AG04450 (cell line): ENCODE measurements around the gene SERPINA12. TPM values are rescaled to one million over a fixed set of nuclear protein-coding genes. Genes with fewer than 3 reads are reported as not detected.
"Not testable (repeated sequence)": the region's sequence is repeated elsewhere in the genome, so short reads cannot be mapped to it uniquely, and the experiment has no call there.

Experiments
- CTCF ChIA-PET: fragments of 300-600, 350-600 bp; formaldehyde crosslinking; extraction: SDS; loops from one replicate; lab custom pipeline; 2022; ENCODE audit warnings: antibody characterized with exemption, inconsistent platforms; lab: Charles Lee
- POLR2A ChIA-PET: fragments of 350-600 bp; formaldehyde crosslinking; extraction: SDS; loops from one replicate; lab custom pipeline; 2021; ENCODE audit warnings: antibody characterized with exemption, inconsistent platforms; lab: Yijun Ruan, JAX
- DNase-seq: peaks from one replicate; pipeline ENCODE4 v3.0.0-alpha.2; 2011; ENCODE audit warnings: low read depth, low spot score
- H3K27ac ChIP-seq: one replicate; pipeline ENCODE4 v1.5.1; 2012; ENCODE audit warnings: low read depth, low read length, control low read depth
- H3K27me3 ChIP-seq: one replicate; pipeline ENCODE4 v1.6.0; 2012; ENCODE audit warnings: low read length; ENCODE audit not compliant: control insufficient read depth, insufficient read depth
- H3K4me3 ChIP-seq: 2 replicates; pipeline ENCODE4 v1.5.1; 2011; ENCODE audit warnings: mild to moderate bottlenecking, low read depth, low read length, control low read depth
- H3K9me3 ChIP-seq: 2 replicates; pipeline ENCODE4 v1.5.1; 2012; ENCODE audit warnings: low read length; ENCODE audit not compliant: control insufficient read depth, insufficient read depth
- polyA plus RNA-seq: library from polyadenylated mRNA; depleted of rRNA; stranded (reverse); fragments of >200 nt; gene quantifications from 2 replicates; pipeline ENCODE4 v1.2.3, GENCODE V29; 2011
- TF ChIP-seq, protein P1 (sequence below): IDR thresholded peaks from 2 replicates; pipeline ENCODE4 v1.5.1; 2011; ENCODE audit warnings: low read depth, low read length, control low read depth, inconsistent platforms

The SERPINA12 gene
- polyA plus RNA-seq, 1 experiment, result not detected

DNA sequence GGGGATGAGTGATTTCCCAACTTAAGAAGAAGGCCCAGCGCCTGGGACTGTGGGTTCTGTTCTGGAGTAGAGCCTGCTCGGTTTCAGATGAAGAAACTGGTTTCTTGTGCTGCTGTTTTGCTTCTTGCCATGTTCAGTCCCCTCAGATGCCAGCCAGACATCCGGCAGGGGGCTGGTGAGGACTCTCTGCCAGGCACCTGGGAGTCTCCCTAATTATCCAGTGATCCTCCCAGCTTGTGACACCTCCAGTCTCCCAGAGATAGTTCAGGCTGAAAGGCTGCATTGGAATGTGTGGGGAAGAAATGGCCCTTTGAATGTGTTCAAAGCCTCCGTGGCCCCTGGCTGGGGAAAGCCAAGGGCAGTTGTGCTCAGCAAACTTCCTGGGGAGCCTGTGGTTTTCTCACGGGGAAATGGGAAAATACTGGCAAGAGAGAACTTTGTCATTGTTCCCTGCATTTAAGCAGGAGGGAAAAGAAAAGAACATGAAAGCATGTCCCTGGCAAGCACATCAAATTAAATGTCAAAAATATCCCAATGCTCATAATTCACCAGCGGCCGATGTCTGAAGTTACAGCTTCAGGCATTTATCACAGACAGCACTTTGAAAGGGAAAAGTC is 8.5 kb upstream of the SERPINA12 start:
- CTCF ChIA-PET, result no interaction called here
- POLR2A ChIA-PET, result no interaction called here

DNA sequence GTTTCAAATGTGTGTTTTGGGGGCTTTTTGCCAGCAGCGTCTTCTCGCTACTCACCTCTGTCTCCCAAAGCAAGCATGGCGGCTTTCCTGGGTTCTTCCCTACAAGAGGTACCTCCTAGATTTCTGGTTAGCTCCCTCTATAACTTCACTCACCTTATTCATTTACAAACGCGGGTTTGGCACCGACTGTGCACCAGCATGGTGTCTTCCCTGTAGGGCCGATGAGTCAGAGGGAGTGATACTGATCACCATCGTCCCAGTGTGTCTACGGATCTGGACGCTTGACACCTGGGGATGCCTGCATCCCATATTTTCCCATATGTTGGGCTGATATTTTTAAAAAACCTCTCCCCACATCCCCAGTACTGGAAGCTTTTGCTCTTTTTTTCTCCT is 8.0 kb upstream of the SERPINA12 start:
- POLR2A ChIA-PET, result no interaction called here
- no peak for DNase-seq
- CTCF ChIA-PET, result no interaction called here

More for the DNA sequence above, 8.5 kb upstream of the SERPINA12 start:
- Histone ChIP-seq H3K4me3 (no peak overlapping the region), H3K27me3 (no peaks in the 10 kb centered on the region), H3K9me3 (peaks cover 3% of the 10 kb centered on the region; the same call in 1 of the 2 replicates), H3K27ac (no peak overlapping the region)
- DNase-seq, result no peak
- TF ChIP-seq, protein P1, sequence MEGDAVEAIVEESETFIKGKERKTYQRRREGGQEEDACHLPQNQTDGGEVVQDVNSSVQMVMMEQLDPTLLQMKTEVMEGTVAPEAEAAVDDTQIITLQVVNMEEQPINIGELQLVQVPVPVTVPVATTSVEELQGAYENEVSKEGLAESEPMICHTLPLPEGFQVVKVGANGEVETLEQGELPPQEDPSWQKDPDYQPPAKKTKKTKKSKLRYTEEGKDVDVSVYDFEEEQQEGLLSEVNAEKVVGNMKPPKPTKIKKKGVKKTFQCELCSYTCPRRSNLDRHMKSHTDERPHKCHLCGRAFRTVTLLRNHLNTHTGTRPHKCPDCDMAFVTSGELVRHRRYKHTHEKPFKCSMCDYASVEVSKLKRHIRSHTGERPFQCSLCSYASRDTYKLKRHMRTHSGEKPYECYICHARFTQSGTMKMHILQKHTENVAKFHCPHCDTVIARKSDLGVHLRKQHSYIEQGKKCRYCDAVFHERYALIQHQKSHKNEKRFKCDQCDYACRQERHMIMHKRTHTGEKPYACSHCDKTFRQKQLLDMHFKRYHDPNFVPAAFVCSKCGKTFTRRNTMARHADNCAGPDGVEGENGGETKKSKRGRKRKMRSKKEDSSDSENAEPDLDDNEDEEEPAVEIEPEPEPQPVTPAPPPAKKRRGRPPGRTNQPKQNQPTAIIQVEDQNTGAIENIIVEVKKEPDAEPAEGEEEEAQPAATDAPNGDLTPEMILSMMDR, result no peak

DNA sequence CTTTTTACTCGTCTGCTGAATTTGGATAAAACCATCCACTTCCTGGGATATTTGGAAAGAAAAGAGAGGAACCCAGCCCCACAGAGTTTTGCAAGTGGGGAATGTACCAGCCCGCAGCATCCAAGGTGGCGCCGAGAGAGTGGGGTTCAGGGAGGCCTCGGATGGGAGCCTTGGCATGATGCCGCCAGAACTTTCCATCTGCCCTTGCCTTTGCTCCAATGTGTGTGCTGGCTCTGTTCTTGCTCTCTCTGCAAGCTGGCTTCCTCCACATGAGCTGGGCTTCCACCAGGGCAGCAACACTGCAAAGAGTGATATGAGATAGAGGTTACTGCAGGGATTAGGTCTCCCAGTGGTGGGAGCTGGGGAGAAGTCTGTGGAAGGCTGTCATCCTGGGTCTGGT is 6.6 kb upstream of the SERPINA12 start:
- POLR2A ChIA-PET, result no interaction called here
- H3K9me3 ChIP-seq, result peaks cover 3% of the 10 kb centered on the region; the same call in 1 of the 2 replicates
- CTCF ChIA-PET, result interaction anchor here (0.8 kb wide), 1 partner anchor 30 kb away, joined by 3 read pairs; no protein-coding TSS in a partner anchor
- TF ChIP-seq, protein P1, result no peak
- H3K27ac ChIP-seq, result no peak overlapping the region
- H3K4me3 ChIP-seq, result no peak overlapping the region
- no peaks in the 10 kb centered on the region for H3K27me3 ChIP-seq
- DNase-seq, result no peak

More for the DNA sequence above, 8.0 kb upstream of the SERPINA12 start:
- H3K27me3 ChIP-seq, result no peaks in the 10 kb centered on the region
- H3K9me3 ChIP-seq, result peaks cover 3% of the 10 kb centered on the region; the same call in 1 of the 2 replicates
- no peak overlapping the region for H3K4me3 ChIP-seq
- TF ChIP-seq, protein P1, result no peak
- no peak overlapping the region for H3K27ac ChIP-seq

DNA sequence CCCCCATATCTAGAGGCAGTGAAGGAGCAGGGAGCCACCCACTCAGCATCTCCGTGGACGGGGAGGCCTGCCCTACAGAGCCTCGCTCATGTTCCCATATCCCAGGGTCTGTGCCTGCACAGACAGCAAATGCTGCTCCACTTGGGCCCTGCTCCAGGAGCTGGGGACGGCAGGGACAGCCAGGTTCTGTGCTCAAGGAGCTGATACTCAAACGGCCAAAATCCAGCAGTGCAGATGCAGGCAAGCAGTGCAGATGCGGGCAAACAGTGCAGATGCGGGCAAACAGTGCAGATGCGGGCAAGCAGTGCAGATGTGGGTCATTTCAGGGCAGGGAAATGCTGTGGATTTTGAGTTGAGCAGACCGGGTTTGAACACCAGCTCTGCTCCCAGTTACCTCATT is 6.2 kb upstream of the SERPINA12 start:
- CTCF ChIA-PET, result interaction anchor here (0.8 kb wide), 1 partner anchor 29 kb away, joined by 3 read pairs; no protein-coding TSS in a partner anchor
- H3K27me3 ChIP-seq, result no peaks in the 10 kb centered on the region
- no peak overlapping the region for H3K4me3 ChIP-seq
- no peak for DNase-seq
- no peak overlapping the region for H3K27ac ChIP-seq
- POLR2A ChIA-PET, result no interaction called here
- peaks cover 3% of the 10 kb centered on the region; the same call in 1 of the 2 replicates for H3K9me3 ChIP-seq
- TF ChIP-seq, protein P1, result no peak

DNA sequence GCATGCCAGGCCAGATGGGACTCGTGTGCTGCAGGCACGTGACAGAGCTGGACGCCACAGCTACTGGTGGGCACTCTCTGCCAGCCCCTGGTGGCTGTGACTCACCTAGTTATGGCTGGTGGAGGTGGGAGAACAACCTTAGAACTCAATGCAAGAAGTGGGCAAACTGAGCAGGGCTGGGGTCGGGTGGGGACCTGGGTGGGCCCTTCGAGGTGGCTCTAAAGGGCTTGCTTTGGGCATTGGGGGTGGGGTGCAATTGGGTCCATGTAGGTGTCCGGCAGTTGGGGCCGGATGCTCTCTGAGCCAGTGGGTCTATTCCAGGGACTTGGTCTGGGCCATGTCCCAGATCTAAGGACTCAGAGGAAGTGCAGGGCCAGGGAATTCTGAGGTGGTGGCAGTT is 5.1 kb upstream of the SERPINA12 start:
- DNase-seq, result no peak
- no peaks in the 10 kb centered on the region for H3K27me3 ChIP-seq
- TF ChIP-seq, protein P1, result no peak
- no peak overlapping the region for H3K27ac ChIP-seq
- CTCF ChIA-PET, result no interaction called here
- H3K4me3 ChIP-seq, result no peak overlapping the region
- POLR2A ChIA-PET, result no interaction called here
- peaks cover 2% of the 10 kb centered on the region; the same call in 1 of the 2 replicates for H3K9me3 ChIP-seq

DNA sequence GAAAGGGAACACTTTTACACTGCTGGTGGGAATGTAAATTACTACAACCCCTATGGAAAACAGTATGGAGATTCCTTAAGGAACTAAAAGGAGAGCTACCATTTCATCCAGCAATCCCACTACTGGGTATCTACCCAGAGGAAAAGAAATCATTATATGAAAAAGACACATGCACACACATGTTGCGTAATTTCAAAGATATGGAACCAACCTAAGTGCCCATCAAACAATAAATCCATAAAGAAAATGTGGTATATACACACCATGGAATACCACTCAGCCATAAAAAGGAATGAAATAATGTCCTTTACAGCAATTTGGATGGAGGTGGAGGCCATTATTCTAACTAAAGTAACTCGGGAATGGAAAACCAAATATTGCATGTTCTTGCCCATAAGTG is 1.2 kb upstream of the SERPINA12 start:
- H3K9me3 ChIP-seq, POLR2A ChIA-PET, H3K27me3 ChIP-seq, H3K4me3 ChIP-seq, DNase-seq, CTCF ChIA-PET, H3K27ac ChIP-seq: not testable (repeated sequence)
